Caco-2 (cell line): Measurements from ENCODE around the gene SLC45A2. TPM values are rescaled to one million over a fixed set of nuclear protein-coding genes. Genes with fewer than 3 reads are reported as not detected.

Experiments used
- BruUV-seq: library from RNA; stranded (reverse); fragments of 400-500 nt; replicated peaks from 2 replicates; lab custom pipeline; 2021; lab: Mats Ljungman, UMichigan
- CTCF ChIA-PET: fragments of 300-600 bp; sonication (Branson Sonifier 250); formaldehyde crosslinking; loops from one replicate; lab custom pipeline; 2022; ENCODE audit warnings: antibody characterized with exemption; lab: Charles Lee
- POLR2A ChIA-PET: fragments of 300-600 bp; sonication (Branson Sonifier 250); formaldehyde crosslinking; loops from one replicate; lab custom pipeline; 2022; ENCODE audit warnings: antibody characterized with exemption; lab: Charles Lee
- DNase-seq, 2 experiments: peaks; one replicate each; pipeline versions ENCODE4 v3.0.0 to v3.0.0-alpha.2; 2020 to 2022
- H3K27me3 ChIP-seq: replicated peaks from 2 replicates; pipeline ENCODE4 v1.6.0; 2011; ENCODE audit warnings: low read length; ENCODE audit not compliant: control insufficient read depth, insufficient read depth
- H3K36me3 ChIP-seq: 2 replicates; pipeline ENCODE4 v1.5.1; 2011; ENCODE audit warnings: low read length; ENCODE audit not compliant: control insufficient read depth, insufficient read depth
- H3K4me1 ChIP-seq: fragments of 250-450 bp; sonication (Bioruptor Pico); 2 replicates; pipeline ENCODE4 v1.5.1; 2020; ENCODE audit warnings: mild to moderate bottlenecking
- H3K4me3 ChIP-seq: 2 replicates; pipeline ENCODE4 v1.5.1; 2011; ENCODE audit warnings: low read depth, mild to moderate bottlenecking, control low read depth, low read length
- H3K9me3 ChIP-seq: fragments of 250-450 bp; sonication (Bioruptor Pico); 2 replicates; pipeline ENCODE4 v1.5.1; 2020; ENCODE audit warnings: mild to moderate bottlenecking, moderate library complexity
- H3K27ac Mint-ChIP-seq: one replicate; pipeline ENCODE4 v1.8.0; 2022; ENCODE audit warnings: mixed read lengths; ENCODE audit not compliant: unreplicated experiment
- H3K27me3 Mint-ChIP-seq: one replicate; pipeline ENCODE4 v1.8.0; 2022; ENCODE audit warnings: mixed read lengths; ENCODE audit not compliant: insufficient read depth, unreplicated experiment
- H3K36me3 Mint-ChIP-seq: one replicate; pipeline ENCODE4 v1.8.0; 2022; ENCODE audit warnings: mild to moderate bottlenecking, mixed read lengths; ENCODE audit not compliant: insufficient read depth, unreplicated experiment
- H3K4me1 Mint-ChIP-seq: one replicate; pipeline ENCODE4 v1.8.0; 2022; ENCODE audit warnings: low read depth, mixed read lengths; ENCODE audit not compliant: unreplicated experiment
- H3K4me3 Mint-ChIP-seq: one replicate; pipeline ENCODE4 v1.8.0; 2022; ENCODE audit warnings: mild to moderate bottlenecking, moderate library complexity, mixed read lengths; ENCODE audit not compliant: unreplicated experiment
- H3K9me3 Mint-ChIP-seq: one replicate; pipeline ENCODE4 v1.8.0; 2022; ENCODE audit warnings: mixed read lengths; ENCODE audit not compliant: unreplicated experiment
- intact Hi-C: fragments of 100-400 bp; cut with micrococcal nuclease; formaldehyde crosslinking; loops from one replicate; pipeline ENCODE4 v1.10.0; 2022; ENCODE audit not compliant: unreplicated experiment
- total RNA-seq: library from RNA; stranded (reverse); gene quantifications from 2 replicates; pipeline ENCODE4 v1.2.3, GENCODE V29; 2022
- TF ChIP-seq, protein P1 (sequence below), 2 experiments: fragments of 200-600 bp in 1 of 2; IDR thresholded peaks; 1 replicate in 1 of 2; 2 replicates in 1 of 2; pipeline versions ENCODE4 v1.5.1 to v1.8.0; 2011 to 2022; ENCODE audit warnings: antibody characterized with exemption in 1 of 2, control low read depth in 1 of 2, inconsistent platforms in 1 of 2, low read depth in 1 of 2, low read length in 1 of 2, mild to moderate bottlenecking in 1 of 2, moderate library complexity in 1 of 2; ENCODE audit not compliant: insufficient read depth in 1 of 2, severe bottlenecking in 1 of 2, unreplicated experiment in 1 of 2

Gene SLC45A2
- total RNA-seq, 1 experiment from 2014 or later = 0.91 TPM

DNA sequence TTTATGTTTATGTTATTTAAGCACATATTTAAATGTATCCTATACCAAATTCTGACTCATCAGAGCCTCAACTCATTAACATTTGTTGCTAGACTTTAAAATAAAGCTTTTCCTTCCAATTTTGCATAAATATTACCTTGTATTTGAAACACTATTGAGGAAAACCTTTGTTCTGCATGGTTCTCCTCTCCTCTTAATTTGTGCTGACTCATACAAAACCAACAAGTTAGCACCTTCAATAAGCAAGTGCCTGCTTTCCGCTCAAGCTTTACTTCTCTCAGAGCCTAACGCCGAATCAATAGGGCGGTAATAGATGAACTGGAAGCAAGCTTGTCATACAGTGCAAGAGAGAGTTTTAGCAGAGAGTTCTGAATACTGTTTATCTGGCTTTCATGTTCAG, 15.5 kb upstream of the SLC45A2 start:
- Mint-ChIP-seq H3K36me3 (peaks cover 97% of the 10 kb centered on the region), H3K4me1 (peaks cover 33% of the 10 kb centered on the region), H3K9me3 (no peaks in the 10 kb centered on the region), H3K27ac (no peak overlapping the region), H3K4me3 (no peak overlapping the region), H3K27me3 (no peaks in the 10 kb centered on the region)
- DNase-seq = no peak
- peaks cover 14% of the 10 kb centered on the region for H3K36me3 ChIP-seq
- intact Hi-C loops = loop anchor here (2.0 kb wide), 1 partner anchor 35 kb away; no protein-coding TSS in a partner anchor
- TF ChIP-seq, protein P1, sequence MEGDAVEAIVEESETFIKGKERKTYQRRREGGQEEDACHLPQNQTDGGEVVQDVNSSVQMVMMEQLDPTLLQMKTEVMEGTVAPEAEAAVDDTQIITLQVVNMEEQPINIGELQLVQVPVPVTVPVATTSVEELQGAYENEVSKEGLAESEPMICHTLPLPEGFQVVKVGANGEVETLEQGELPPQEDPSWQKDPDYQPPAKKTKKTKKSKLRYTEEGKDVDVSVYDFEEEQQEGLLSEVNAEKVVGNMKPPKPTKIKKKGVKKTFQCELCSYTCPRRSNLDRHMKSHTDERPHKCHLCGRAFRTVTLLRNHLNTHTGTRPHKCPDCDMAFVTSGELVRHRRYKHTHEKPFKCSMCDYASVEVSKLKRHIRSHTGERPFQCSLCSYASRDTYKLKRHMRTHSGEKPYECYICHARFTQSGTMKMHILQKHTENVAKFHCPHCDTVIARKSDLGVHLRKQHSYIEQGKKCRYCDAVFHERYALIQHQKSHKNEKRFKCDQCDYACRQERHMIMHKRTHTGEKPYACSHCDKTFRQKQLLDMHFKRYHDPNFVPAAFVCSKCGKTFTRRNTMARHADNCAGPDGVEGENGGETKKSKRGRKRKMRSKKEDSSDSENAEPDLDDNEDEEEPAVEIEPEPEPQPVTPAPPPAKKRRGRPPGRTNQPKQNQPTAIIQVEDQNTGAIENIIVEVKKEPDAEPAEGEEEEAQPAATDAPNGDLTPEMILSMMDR (IDR thresholded peaks at IDR 0.05; ENCODE audit: insufficient read depth in 1 of 2, low read depth in 1 of 2, low read length in 1 of 2, severe bottlenecking in 1 of 2, unreplicated experiment in 1 of 2) = no peak
- CTCF ChIA-PET = no interaction called here
- no peak overlapping the region for H3K4me3 ChIP-seq
- BruUV-seq = no TSS peak
- no peaks in the 10 kb centered on the region for H3K27me3 ChIP-seq
- POLR2A ChIA-PET = no interaction called here
- no peaks in the 10 kb centered on the region for H3K9me3 ChIP-seq
- peaks cover 43% of the 10 kb centered on the region for H3K4me1 ChIP-seq

DNA sequence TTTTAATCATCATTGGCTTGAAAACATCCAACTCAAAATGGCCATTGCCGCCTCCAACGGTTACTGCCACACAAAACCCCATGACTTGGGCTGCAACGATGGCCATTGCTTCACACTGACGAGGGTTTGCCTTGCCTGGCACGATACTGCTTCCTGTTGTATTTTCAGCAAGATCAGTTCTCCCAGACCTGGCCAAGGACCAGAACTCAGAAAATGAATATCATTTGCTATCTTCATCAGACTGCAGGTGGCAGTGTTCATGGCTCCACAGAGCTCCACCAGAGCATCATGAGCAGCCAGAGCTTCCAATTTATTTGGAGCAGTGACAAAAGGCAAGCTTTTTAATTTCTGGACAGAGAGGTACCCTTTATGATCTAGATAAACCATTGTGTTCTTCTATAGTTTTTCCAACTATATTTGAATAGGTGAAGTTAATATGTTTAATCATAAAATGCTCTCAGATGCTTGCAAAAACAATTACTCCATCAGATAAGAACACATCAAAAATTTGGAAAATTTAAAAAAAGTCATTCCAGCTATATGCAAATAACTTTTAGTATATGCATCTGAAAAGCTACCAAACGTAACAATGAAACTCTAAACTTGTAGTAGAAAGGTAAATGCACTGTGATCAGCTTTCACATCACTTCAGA, 13.0 kb upstream of the SLC45A2 start:
- CTCF ChIA-PET = interaction anchor here (1.0 to 1.2 kb wide), 4 partner anchors 10 to 45 kb away, joined by 3 to 8 read pairs (median 4); partner anchors contain the start of gene AMACR
- no peak overlapping the region for H3K4me3 Mint-ChIP-seq
- Histone ChIP-seq H3K4me3 (no peak overlapping the region), H3K36me3 (peaks cover 7% of the 10 kb centered on the region), H3K9me3 (no peaks in the 10 kb centered on the region), H3K4me1 (peaks cover 24% of the 10 kb centered on the region), H3K27me3 (no peaks in the 10 kb centered on the region)
- H3K27me3 Mint-ChIP-seq = no peaks in the 10 kb centered on the region
- peaks cover 17% of the 10 kb centered on the region for H3K4me1 Mint-ChIP-seq
- peak in 1 of 2 experiments; percentile 48 for DNase-seq
- H3K9me3 Mint-ChIP-seq = no peaks in the 10 kb centered on the region
- H3K27ac Mint-ChIP-seq = no peak overlapping the region
- TF ChIP-seq, protein P1 (IDR thresholded peaks at IDR 0.05; ENCODE audit: insufficient read depth in 1 of 2, low read depth in 1 of 2, low read length in 1 of 2, severe bottlenecking in 1 of 2, unreplicated experiment in 1 of 2) = peak; percentile 58 to 64
- intact Hi-C loops = loop anchor here (1.0 kb wide), 2 partner anchors 455 to 468 kb away; no protein-coding TSS in a partner anchor
- POLR2A ChIA-PET = interaction anchor here (1.2 kb wide), 1 partner anchor 11 kb away, joined by 6 read pairs; the partner anchor contains the start of gene AMACR
- no TSS peak for BruUV-seq
- H3K36me3 Mint-ChIP-seq = peaks cover 96% of the 10 kb centered on the region

DNA sequence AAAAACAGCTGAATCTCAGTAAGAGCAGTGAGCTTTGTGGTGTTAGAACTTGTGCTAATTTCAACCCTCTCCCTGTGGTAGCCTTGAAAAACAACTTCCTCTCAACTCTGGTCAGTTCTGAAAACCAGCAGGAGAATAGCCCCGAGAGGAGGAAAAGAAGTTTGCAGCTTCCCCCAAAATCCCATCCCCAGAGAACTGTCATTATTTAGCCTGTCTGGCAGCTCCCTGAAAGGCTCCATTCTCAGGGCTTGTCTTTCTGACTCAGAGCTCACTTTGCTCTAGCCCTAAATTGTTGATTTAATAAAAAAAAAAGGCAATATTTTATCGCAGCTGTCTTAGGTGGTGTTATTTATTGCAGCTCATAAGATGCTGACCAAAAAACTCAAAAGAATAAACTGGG, 11.4 kb upstream of the SLC45A2 start:
- ChIA-PET POLR2A (no interaction called here), CTCF (no interaction called here)
- Histone ChIP-seq H3K27me3 (no peaks in the 10 kb centered on the region), H3K36me3 (peaks cover 8% of the 10 kb centered on the region), H3K9me3 (no peaks in the 10 kb centered on the region), H3K4me3 (no peak overlapping the region), H3K4me1 (peaks cover 8% of the 10 kb centered on the region)
- Mint-ChIP-seq H3K36me3 (peaks cover 92% of the 10 kb centered on the region), H3K9me3 (no peaks in the 10 kb centered on the region), H3K4me3 (no peak overlapping the region), H3K27me3 (no peaks in the 10 kb centered on the region), H3K27ac (no peak overlapping the region), H3K4me1 (peaks cover 8% of the 10 kb centered on the region)
- BruUV-seq = no TSS peak
- no peak for DNase-seq
- TF ChIP-seq, protein P1 (IDR thresholded peaks at IDR 0.05; ENCODE audit: insufficient read depth in 1 of 2, low read depth in 1 of 2, low read length in 1 of 2, severe bottlenecking in 1 of 2, unreplicated experiment in 1 of 2) = no peak
- intact Hi-C loops = no loop called here
